ENCODE data around the gene FBXL15. TPM values are rescaled to one million over a fixed set of nuclear protein-coding genes. Genes with fewer than 3 reads are reported as not detected.

Gene FBXL15
- total and polyA plus RNA-seq, 9 of the 15 experiments (the other 6 are each of a cell fraction or from before 2014, with no cell fraction given) = 0.08 to 25.9 (median 3.5) TPM

DNA sequence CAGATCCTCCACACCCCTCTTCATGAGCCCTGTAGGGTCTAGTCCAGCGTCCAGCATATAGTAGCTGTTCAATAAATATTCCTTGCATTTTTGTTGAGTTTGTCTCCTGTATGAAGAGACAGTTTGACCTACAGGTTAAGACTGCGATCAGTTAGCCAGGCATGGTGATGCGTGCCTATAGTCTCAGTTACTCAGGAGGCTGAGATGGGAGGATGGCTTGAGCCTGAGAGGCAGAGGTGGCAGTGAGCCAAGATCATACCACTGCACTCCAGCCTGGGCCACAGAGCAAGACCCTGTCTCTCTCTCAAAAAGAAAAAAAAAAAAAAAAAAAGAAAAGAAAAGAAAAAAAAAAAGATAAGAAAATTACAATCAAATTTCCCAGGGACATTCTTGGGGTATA is 16.9 kb downstream of the FBXL15 start:
- Histone ChIP-seq H3K4me3 (peak overlapping the region; percentile 80), H3K36me3 (ENCODE audit: control insufficient read depth, insufficient read depth, low read length) (peaks cover 10% of the 10 kb centered on the region; the same call in 2 of the 3 replicates), H2AFZ (ENCODE audit: low read depth, low read length) (no peak overlapping the region), H3K79me2 (ENCODE audit: control insufficient read depth, insufficient read depth, low read length) (peaks cover 44% of the 10 kb centered on the region), H3K4me2 (ENCODE audit: insufficient read depth, low read length) (peak overlapping the region; percentile 85), H3K27me3 (ENCODE audit: control insufficient read depth in 2 of 2, insufficient read depth in 2 of 2, low read length in 2 of 2) (no peaks in the 10 kb centered on the region), H4K20me1 (replicated peaks; ENCODE audit: control insufficient read depth, insufficient read depth, low read length) (peaks cover 4% of the 10 kb centered on the region), H3K4me1 (replicated peaks in 1 of 2; ENCODE audit: control insufficient read depth in 2 of 2, insufficient read depth in 2 of 2, low read length in 2 of 2) (peaks cover 29 to 37% of the 10 kb centered on the region in 2 experiments), H3K9me1 (ENCODE audit: control insufficient read depth, insufficient read depth, low read length) (no peaks in the 10 kb centered on the region), H3K9me3 (replicated peaks; ENCODE audit: control insufficient read depth, insufficient read depth, low read depth, low read length) (no peaks in the 10 kb centered on the region), H3K9ac (ENCODE audit: insufficient read depth in 1 of 2, low read depth in 2 of 2, low read length in 2 of 2) (peak overlapping the region; percentile 58 to 85; a peak in 3 of 4 replicates), H3K27ac (ENCODE audit: extremely low read depth, low read depth, low read length) (no peak overlapping the region; the same call in 2 of the 3 replicates)
- in situ Hi-C loops (cut with MboI) (loop anchor here (25.0 kb wide), 1 partner anchor 600 kb away; the partner anchor contains the start of gene KCNIP2), intact Hi-C loops (cut with micrococcal nuclease) (no loop called here)
- no TSS peak for BruUV-seq (replicated peaks)
- CTCF ChIA-PET (ENCODE audit: low intra/inter-chr PET ratio) = no interaction called here
- TF ChIP-seq ZNF121 (CRISPR knock-in tag; conservative IDR thresholded peaks at IDR 0.05) (peak; percentile 90), PTRF (tag; IDR thresholded peaks at IDR 0.05) (no peak), SRSF9 (IDR thresholded peaks at IDR 0.05; ENCODE audit: borderline replicate concordance, low read depth, low read length) (no peak), NFIC (IDR thresholded peaks at IDR 0.05) (peak; percentile 83)
- TF ChIP-seq, protein P1, sequence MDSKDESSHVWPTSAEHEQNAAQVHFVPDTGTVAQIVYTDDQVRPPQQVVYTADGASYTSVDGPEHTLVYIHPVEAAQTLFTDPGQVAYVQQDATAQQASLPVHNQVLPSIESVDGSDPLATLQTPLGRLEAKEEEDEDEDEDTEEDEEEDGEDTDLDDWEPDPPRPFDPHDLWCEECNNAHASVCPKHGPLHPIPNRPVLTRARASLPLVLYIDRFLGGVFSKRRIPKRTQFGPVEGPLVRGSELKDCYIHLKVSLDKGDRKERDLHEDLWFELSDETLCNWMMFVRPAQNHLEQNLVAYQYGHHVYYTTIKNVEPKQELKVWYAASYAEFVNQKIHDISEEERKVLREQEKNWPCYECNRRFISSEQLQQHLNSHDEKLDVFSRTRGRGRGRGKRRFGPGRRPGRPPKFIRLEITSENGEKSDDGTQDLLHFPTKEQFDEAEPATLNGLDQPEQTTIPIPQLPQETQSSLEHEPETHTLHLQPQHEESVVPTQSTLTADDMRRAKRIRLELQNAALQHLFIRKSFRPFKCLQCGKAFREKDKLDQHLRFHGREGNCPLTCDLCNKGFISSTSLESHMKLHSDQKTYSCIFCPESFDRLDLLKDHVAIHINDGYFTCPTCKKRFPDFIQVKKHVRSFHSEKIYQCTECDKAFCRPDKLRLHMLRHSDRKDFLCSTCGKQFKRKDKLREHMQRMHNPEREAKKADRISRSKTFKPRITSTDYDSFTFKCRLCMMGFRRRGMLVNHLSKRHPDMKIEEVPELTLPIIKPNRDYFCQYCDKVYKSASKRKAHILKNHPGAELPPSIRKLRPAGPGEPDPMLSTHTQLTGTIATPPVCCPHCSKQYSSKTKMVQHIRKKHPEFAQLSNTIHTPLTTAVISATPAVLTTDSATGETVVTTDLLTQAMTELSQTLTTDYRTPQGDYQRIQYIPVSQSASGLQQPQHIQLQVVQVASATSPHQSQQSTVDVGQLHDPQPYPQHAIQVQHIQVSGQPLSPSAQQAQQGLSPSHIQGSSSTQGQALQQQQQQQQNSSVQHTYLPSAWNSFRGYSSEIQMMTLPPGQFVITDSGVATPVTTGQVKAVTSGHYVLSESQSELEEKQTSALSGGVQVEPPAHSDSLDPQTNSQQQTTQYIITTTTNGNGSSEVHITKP (IDR thresholded peaks at IDR 0.05; ENCODE audit: partially characterized antibody) = peak; percentile 32
- POLR2A ChIA-PET = interaction anchor here (0.6 to 3.3 kb wide), 4 partner anchors 13 to 34 kb away, joined by 3 to 34 read pairs (median 10); partner anchors contain the start of genes C10orf95 and FBXL15
- ATAC-seq (no peak), FAIRE-seq (no peak), DNase-seq (ENCODE audit: extremely low read depth in 1 of 4, low spot score in 3 of 4) (no peak)
- WGBS (ENCODE audit: insufficient coverage, low coverage, missing lambda C conversion rate) = 7% methylated on average over 3 of the region's 3 CpGs
